K562 (cell line): ENCODE results near the gene NMRK1. TPM values are rescaled to one million over a fixed set of nuclear protein-coding genes. Genes with fewer than 3 reads are reported as not detected.

Experiments
- NFE2L1 ChIP-seq: fragments of 450-650 bp; IDR thresholded peaks from 2 replicates; pipeline ENCODE4 v1.6.1; 2016; ENCODE audit warnings: missing genetic modification characterization, low read depth, mild to moderate bottlenecking, missing compliant biosample characterization, moderate library complexity, borderline replicate concordance
- SMAD2 ChIP-seq: fragments of 150-350 bp; IDR thresholded peaks from 2 replicates; pipeline ENCODE4 v1.6.1; 2014; ENCODE audit warnings: low read depth, mild to moderate bottlenecking, low read length
- ZNF707 ChIP-seq: fragments of 250-450 bp; sonication (Bioruptor Pico); conservative IDR thresholded peaks from 2 replicates; pipeline ENCODE4 v1.8.0; 2022; ENCODE audit warnings: inconsistent platforms, mild to moderate bottlenecking, moderate library complexity
- ZZZ3 ChIP-seq: fragments of 450-650 bp; IDR thresholded peaks from 2 replicates; pipeline ENCODE4 v1.6.1; 2016; ENCODE audit warnings: antibody characterized with exemption, mild to moderate bottlenecking, moderate library complexity
- polyA plus RNA-seq, 8 experiments: library from polyadenylated mRNA; depleted of rRNA in 4 of 8; stranded (reverse) in 5 of 8; unstranded in 3 of 8; fragments of >200 nt; fragmentation: Nextera tagmentation in 2 of 8; fragmentation: Illumina TruSeq in 1 of 8; extraction: Ambion mirVana in 2 of 8; extraction: Trizol in 1 of 8; gene quantifications; 2 replicates each; pipeline versions ENCODE4 v1.2.1 to v1.2.3, GENCODE V29; 2011 to 2014; ENCODE audit warnings: inconsistent platforms in 1 of 8, missing spikeins in 1 of 8
- total RNA-seq, 7 experiments: library from RNA; depleted of rRNA in 6 of 7; stranded (reverse); fragments of >200 nt in 6 of 7; fragmentation: Illumina TruSeq in 2 of 7; extraction: Trizol in 2 of 7; gene quantifications; 2 replicates each; pipeline versions ENCODE4 v1.2.1 to v1.2.3, GENCODE V29; 2011 to 2021; ENCODE audit warnings: low replicate concordance in 1 of 7
- TF ChIP-seq, protein P1 (sequence below): sonication (generic); formaldehyde crosslinking; IDR thresholded peaks from 2 replicates; pipeline ENCODE4 v1.8.0; 2022; ENCODE audit warnings: mild to moderate bottlenecking, missing genetic modification reagents
- TF ChIP-seq, protein P2 (sequence below): sonication (generic); formaldehyde crosslinking; IDR thresholded peaks from 2 replicates; pipeline ENCODE4 v1.8.0; 2023; ENCODE audit warnings: mild to moderate bottlenecking, missing genetic modification reagents
- TF ChIP-seq, protein P3 (sequence below), 2 experiments: fragments of 450-650 bp; IDR thresholded peaks; 2 replicates each; pipeline ENCODE4 v1.6.1; 2016; ENCODE audit warnings: mild to moderate bottlenecking in 2 of 2, borderline replicate concordance in 1 of 2, low read depth in 1 of 2, moderate library complexity in 1 of 2
- TF ChIP-seq, protein P4 (sequence below): sonication (generic); formaldehyde crosslinking; IDR thresholded peaks from 2 replicates; pipeline ENCODE4 v1.8.1; 2023; ENCODE audit warnings: mild to moderate bottlenecking, missing genetic modification reagents

Gene NMRK1
- total and polyA plus RNA-seq, 9 of the 15 experiments (the other 6 are each of a cell fraction or from before 2014, with no cell fraction given), result 1.1 to 3.5 (median 1.7) TPM

DNA sequence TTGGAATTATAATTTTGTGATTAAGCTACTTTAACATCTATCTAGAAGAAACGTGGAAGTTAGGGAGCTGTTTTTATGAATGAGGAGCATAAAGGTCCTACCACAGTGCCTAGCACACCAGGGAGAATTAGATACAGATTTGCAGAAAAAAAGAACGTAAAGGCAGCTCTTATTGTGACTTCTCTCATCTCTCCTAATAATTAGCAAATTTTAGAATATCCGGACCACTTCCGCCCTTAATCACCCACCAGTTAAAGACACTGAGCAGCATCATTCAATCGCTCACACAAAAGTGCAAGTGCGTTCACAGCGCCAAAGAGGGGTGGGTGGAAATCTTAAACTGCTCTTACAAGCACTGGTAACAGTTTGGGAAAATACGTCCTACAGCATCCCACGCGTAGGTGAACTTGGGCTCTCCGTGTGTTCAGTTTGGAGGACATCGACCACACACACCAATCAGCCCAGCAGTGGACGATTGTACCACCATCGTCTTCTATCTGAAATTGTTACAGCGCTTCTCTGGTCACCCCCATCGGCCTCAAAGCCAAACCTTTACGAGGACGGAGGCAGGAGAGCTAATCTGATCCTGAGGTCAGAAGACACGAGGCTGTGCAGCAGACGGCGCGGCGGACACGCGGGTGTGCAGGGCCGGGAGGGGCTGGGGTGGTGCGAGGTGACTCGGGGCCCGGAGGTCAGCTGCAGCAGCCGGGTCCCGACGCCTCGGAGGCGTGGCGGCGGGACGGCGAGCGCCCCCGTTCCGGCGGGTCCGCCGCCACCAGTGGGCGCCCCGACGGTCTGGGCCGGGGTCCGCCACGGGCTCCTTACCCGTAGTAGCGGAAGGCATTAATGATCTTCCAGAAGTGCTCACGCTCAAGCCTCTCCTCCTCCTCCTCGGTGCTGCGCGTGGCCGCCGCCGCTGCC, 60.5 kb downstream of the NMRK1 start (continued):
- TF ChIP-seq, protein P1, sequence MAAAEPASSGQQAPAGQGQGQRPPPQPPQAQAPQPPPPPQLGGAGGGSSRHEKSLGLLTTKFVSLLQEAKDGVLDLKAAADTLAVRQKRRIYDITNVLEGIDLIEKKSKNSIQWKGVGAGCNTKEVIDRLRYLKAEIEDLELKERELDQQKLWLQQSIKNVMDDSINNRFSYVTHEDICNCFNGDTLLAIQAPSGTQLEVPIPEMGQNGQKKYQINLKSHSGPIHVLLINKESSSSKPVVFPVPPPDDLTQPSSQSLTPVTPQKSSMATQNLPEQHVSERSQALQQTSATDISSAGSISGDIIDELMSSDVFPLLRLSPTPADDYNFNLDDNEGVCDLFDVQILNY (CRISPR knock-in tag), result peak; percentile 85
- TF ChIP-seq ZNF707 (CRISPR knock-in tag), result no peak
- TF ChIP-seq, protein P2, sequence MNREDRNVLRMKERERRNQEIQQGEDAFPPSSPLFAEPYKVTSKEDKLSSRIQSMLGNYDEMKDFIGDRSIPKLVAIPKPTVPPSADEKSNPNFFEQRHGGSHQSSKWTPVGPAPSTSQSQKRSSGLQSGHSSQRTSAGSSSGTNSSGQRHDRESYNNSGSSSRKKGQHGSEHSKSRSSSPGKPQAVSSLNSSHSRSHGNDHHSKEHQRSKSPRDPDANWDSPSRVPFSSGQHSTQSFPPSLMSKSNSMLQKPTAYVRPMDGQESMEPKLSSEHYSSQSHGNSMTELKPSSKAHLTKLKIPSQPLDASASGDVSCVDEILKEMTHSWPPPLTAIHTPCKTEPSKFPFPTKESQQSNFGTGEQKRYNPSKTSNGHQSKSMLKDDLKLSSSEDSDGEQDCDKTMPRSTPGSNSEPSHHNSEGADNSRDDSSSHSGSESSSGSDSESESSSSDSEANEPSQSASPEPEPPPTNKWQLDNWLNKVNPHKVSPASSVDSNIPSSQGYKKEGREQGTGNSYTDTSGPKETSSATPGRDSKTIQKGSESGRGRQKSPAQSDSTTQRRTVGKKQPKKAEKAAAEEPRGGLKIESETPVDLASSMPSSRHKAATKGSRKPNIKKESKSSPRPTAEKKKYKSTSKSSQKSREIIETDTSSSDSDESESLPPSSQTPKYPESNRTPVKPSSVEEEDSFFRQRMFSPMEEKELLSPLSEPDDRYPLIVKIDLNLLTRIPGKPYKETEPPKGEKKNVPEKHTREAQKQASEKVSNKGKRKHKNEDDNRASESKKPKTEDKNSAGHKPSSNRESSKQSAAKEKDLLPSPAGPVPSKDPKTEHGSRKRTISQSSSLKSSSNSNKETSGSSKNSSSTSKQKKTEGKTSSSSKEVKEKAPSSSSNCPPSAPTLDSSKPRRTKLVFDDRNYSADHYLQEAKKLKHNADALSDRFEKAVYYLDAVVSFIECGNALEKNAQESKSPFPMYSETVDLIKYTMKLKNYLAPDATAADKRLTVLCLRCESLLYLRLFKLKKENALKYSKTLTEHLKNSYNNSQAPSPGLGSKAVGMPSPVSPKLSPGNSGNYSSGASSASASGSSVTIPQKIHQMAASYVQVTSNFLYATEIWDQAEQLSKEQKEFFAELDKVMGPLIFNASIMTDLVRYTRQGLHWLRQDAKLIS (CRISPR knock-in tag), result 0 out of 2 replicates have a peak, but pooled peaks have one; percentile 66
- TF ChIP-seq, protein P3, sequence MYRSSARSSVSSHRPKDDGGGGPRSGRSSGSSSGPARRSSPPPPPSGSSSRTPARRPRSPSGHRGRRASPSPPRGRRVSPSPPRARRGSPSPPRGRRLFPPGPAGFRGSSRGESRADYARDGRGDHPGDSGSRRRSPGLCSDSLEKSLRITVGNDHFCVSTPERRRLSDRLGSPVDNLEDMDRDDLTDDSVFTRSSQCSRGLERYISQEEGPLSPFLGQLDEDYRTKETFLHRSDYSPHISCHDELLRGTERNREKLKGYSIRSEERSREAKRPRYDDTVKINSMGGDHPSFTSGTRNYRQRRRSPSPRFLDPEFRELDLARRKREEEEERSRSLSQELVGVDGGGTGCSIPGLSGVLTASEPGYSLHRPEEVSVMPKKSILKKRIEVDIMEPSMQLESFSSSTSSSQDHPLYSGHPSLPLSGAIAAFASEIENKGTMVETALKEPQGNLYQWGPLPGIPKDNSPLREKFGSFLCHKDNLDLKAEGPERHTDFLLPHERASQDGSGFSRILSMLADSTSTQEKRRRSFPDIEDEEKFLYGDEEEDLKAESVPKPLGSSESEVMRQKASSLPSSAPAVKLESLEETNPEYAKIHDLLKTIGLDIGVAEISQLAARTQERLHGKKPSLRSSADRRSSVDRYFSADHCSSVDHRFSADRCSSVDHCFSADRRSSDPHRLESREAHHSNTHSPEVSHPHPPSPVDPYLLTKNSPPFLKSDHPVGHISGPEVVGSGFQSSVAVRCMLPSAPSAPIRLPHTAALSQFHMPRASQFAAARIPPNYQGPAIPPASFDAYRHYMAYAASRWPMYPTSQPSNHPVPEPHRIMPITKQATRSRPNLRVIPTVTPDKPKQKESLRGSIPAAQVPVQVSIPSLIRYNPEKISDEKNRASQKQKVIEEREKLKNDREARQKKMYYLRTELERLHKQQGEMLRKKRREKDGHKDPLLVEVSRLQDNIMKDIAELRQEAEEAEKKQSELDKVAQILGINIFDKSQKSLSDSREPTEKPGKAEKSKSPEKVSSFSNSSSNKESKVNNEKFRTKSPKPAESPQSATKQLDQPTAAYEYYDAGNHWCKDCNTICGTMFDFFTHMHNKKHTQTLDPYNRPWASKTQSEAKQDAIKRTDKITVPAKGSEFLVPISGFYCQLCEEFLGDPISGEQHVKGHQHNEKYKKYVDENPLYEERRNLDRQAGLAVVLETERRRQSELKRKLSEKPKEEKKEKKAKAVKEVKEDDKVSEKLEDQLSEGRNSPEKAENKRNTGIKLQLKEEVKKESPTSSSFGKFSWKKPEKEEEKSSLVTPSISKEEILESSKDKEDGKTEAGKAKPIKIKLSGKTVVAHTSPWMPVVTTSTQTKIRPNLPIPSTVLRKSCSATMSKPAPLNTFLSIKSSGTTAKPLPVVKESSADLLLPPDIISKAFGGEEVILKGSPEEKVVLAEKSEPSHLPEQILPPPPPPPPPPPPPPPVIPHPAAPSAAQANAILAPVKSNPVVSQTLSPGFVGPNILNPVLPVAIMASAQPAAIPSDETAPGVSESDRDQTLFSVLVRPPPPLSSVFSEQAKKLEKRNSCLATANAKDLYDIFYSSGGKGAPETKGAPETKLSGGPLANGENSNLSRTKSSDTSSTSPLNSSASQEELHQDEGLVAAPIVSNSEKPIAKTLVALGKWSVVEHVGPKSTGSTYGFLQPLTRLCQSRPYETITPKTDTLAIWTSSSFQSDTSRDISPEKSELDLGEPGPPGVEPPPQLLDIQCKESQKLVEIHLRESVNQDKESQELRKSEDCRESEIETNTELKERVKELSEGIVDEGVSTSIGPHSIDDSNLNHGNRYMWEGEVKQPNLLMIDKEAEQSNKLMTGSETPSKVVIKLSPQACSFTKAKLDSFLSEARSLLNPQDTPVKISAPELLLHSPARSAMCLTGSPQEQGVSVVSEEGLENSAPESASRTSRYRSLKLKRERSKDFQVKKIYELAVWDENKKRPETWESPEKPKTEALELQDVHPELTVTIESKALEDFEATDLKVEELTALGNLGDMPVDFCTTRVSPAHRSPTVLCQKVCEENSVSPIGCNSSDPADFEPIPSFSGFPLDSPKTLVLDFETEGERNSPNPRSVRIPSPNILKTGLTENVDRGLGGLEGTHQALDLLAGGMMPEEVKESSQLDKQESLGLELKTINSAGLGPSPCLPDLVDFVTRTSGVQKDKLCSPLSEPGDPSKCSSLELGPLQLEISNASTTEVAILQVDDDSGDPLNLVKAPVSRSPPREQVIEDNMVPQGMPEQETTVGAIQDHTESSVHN (IDR thresholded peaks at IDR 0.05; ENCODE audit: borderline replicate concordance in 1 of 2, low read depth in 1 of 2), result no peak
- no peak for TF ChIP-seq NFE2L1
- TF ChIP-seq ZZZ3, result no peak
- no peak for TF ChIP-seq SMAD2
- TF ChIP-seq, protein P4, sequence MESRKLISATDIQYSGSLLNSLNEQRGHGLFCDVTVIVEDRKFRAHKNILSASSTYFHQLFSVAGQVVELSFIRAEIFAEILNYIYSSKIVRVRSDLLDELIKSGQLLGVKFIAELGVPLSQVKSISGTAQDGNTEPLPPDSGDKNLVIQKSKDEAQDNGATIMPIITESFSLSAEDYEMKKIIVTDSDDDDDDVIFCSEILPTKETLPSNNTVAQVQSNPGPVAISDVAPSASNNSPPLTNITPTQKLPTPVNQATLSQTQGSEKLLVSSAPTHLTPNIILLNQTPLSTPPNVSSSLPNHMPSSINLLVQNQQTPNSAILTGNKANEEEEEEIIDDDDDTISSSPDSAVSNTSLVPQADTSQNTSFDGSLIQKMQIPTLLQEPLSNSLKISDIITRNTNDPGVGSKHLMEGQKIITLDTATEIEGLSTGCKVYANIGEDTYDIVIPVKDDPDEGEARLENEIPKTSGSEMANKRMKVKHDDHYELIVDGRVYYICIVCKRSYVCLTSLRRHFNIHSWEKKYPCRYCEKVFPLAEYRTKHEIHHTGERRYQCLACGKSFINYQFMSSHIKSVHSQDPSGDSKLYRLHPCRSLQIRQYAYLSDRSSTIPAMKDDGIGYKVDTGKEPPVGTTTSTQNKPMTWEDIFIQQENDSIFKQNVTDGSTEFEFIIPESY (CRISPR knock-in tag), result 0 out of 2 replicates have a peak, but pooled peaks have one; percentile 27
